IPS-18c (cell line): ENCODE results near the gene CNOT1.
"Not testable (repeated sequence)": the region's sequence is repeated elsewhere in the genome, so short reads cannot be mapped to it uniquely, and the experiment has no call there.

Experiments used
- H3K4me3 ChIP-seq: 2 replicates; pipeline ENCODE4 v1.7.0; 2013; ENCODE audit warnings: low read depth, mild to moderate bottlenecking, low read length, moderate library complexity; ENCODE audit not compliant: insufficient read depth
- H3K9me3 ChIP-seq: one replicate; pipeline ENCODE4 v1.6.1; 2013; ENCODE audit warnings: mild to moderate bottlenecking, low read length, moderate library complexity; ENCODE audit not compliant: control insufficient read depth, insufficient read depth

Gene CNOT1

GRCh38 chr16:58591083-58591482 is 38.5 kb downstream of the CNOT1 start:
- no peaks in the 10 kb centered on the region for H3K9me3 ChIP-seq
- no peak overlapping the region for H3K4me3 ChIP-seq

GRCh38 chr16:58589326-58589905 is 40.2 kb downstream of the CNOT1 start:
- Histone ChIP-seq H3K9me3 (no peaks in the 10 kb centered on the region), H3K4me3 (no peak overlapping the region)

DNA sequence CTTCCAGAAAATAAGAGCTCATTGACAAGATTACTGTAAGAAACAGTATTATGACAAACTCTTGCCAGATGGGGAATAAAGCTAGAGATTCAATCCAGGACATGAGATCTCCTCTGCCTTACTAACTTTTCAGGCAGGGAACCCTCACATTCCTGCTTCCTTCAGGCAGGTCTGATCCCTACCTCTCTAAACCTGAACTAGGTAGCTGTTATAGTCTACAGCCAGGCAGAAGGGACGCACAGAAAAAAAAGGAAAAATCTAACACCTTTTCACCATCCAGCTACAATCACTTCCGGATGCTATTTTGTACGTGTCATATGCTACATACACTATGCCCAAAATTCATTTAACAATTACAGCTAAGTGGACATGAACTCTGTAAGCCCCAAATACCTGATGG is 41.2 kb downstream of the CNOT1 start:
- no peak overlapping the region for H3K4me3 ChIP-seq
- H3K9me3 ChIP-seq = no peaks in the 10 kb centered on the region

DNA sequence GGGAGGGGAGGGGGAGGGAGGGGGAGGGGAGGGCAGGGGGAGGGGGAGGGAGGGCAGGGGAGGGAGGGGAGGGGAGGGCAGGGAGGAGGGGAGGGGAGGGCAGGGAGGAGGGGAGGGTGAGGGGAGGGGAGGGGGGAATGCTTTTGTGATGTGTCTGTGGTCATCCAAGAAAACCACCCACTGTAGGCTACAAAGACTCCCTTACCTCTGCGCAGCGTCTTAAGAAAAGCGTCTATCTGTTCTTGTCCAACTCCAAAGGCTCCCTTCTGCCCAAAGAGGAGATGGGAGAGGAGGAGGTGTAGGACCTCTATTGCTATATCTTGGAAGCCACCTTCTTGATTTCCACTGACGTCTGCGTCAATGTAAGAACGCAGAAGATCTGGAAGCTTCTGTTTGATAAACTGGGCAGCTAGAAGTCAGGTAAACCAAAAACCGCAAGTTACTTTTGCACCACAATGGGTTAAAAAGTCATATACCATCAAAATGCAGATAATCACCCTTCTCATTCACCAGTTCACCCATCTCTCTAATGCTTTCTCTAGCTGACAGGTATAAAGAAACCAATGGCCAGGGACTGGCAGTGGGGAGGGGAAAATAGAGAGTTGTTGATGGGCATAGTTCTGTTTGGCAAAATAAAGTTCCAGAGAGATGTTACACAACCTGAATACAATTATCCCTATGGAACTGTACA is 43.1 kb downstream of the CNOT1 start:
- H3K9me3 ChIP-seq = no peaks in the 10 kb centered on the region
- no peak overlapping the region for H3K4me3 ChIP-seq

- H3K4me3 ChIP-seq = no peak overlapping the region
- no peaks in the 10 kb centered on the region for H3K9me3 ChIP-seq
Observed at GRCh38 chr16:58584831-58585505, 44.7 kb downstream of the CNOT1 start.

DNA sequence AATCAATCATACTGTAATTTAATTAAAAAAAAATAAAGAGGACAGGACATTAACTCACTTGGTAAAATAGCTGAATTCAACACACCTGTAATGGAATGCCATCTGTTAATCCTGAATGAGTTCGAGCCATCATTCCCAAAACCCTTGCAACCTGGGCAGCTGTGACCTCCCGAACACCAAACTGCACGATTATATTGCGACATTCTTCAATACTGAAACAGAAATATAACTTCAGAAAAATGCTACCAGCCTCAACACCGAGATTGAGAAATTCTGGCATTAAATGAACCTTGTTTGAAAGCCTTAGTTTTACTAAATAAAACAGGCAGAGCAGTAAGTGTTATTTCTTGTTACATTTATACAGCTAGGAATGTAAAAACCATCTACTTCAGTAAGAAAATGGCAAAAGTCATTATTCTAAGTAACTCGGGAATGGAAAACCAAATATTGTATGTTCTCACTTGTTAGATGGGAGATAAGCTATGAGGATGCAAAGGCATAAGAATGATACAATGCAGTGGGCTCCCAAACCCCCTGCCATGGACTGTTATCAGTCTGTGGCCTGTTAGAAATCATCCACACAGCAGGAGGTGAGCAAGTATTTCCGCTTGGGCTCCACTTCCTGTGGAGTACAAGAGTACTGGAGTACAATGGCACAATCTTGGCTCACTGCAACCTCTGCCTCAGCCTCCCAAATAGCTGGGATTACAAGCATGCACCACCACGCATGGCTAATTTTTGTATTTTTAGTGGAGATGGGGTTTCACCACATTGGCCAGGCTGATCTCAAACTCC is 46.5 kb downstream of the CNOT1 start:
- no peaks in the 10 kb centered on the region for H3K9me3 ChIP-seq

DNA sequence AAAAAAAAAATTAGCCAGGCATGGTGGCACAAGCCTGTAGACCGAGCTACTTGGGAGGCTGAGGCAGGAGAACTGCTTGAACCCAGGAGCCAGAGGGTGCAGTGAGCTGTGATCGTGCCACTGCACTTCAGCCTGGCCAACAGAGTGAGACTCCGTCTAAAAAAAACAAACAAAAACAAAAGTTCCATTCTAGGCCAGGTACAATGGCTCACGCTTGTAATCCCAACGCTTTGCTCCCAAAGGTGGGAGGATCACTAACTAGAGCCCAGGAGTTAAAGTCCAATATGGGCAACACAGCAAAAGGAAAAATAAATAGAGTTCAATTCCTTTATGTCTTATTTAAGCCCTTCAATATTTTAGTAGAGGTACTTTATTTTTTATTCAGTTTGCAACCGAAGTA is 47.5 kb downstream of the CNOT1 start:
- no peaks in the 10 kb centered on the region for H3K9me3 ChIP-seq

More for the DNA sequence above, 46.5 kb downstream of the CNOT1 start:
- H3K4me3 ChIP-seq = no peak overlapping the region

DNA sequence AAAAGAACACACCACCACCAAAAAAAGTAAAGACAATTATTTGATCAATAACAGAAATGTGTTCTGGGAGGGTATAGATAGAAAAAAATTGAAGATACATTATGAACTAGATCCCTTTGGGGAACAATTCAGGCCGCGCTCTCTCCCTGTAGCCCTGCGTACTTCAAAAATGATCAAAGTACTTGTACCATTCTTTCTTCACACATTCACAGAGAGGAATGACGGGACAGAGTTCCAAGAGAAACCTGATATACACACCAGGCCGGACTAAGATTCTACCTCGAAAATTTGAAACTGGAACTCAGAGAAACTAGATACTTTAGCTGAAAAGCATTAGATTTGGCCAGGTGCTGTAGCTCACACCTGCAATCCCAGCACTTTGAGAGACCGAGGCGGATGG is 50.0 kb downstream of the CNOT1 start:
- Histone ChIP-seq H3K4me3 (no peak overlapping the region), H3K9me3 (no peaks in the 10 kb centered on the region)

More for the DNA sequence above, 47.5 kb downstream of the CNOT1 start:
- no peak overlapping the region for H3K4me3 ChIP-seq

DNA sequence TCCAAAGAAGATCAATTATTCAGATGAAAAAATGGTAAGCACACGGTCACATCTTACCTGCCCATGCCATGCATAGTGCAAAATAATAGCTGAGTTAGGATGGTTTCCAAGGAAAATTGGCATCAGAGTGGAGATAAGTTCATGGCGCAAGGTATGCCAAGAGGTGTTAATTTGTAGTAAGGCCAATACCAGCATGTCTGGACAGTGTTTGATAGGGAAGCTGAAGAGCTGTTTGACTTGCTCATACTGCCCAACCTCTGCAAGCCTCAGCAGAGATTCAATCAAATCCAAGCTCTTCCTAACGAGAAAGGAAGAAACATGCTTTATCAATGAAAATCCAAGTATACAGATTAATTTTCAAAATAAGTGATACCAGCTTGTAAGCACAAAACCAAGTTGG is 51.0 kb downstream of the CNOT1 start:
- H3K9me3 ChIP-seq = no peaks in the 10 kb centered on the region

GRCh38 chr16:58577141-58577540 is 52.5 kb downstream of the CNOT1 start:
- Histone ChIP-seq H3K9me3 (no peaks in the 10 kb centered on the region), H3K4me3 (no peak overlapping the region)

More for the DNA sequence above, 51.0 kb downstream of the CNOT1 start:
- H3K4me3 ChIP-seq = no peak overlapping the region

GRCh38 chr16:58574895-58575294 is 54.7 kb downstream of the CNOT1 start:
- no peak overlapping the region for H3K4me3 ChIP-seq
- no peaks in the 10 kb centered on the region for H3K9me3 ChIP-seq

DNA sequence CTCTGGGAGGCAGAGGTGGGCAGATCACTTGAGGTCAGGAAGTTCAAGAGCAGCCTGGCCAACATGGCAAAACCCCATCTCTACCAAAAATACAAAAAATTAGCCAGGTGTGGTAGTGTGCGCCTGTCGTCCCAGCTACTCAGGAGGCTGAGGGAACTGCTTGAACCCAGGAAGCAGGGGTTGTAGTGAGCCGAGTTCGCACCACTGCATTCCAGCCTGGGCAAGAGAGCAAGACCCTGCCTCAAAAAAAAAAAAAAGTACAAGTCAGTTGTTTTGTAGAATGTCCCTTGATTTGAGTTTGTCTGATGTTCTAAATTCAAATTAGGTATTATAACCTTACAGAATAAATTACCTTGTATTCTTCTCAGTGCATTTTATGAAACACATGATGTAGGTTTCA is 63.9 kb downstream of the CNOT1 start:
- not testable (repeated sequence) for H3K4me3 ChIP-seq, H3K9me3 ChIP-seq

DNA sequence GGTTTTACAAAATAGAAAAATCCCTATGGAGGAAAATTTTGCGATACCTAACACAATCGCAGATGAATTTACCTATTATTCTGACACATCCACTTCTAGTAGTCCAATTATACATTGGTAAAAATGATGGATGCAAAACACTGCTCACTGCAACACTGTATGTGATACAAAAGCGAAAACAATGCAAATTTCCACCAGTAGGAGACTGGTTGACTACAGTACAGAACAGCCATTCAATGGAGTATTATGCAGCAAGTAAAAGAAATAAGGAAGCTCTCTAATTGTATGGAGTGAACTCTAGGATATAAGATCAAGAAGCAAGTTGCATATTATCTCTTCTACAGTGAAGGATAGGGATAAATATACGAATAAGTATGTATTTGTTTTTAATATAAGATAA is 65.9 kb downstream of the CNOT1 start:
- no peak overlapping the region for H3K4me3 ChIP-seq
- no peaks in the 10 kb centered on the region for H3K9me3 ChIP-seq

DNA sequence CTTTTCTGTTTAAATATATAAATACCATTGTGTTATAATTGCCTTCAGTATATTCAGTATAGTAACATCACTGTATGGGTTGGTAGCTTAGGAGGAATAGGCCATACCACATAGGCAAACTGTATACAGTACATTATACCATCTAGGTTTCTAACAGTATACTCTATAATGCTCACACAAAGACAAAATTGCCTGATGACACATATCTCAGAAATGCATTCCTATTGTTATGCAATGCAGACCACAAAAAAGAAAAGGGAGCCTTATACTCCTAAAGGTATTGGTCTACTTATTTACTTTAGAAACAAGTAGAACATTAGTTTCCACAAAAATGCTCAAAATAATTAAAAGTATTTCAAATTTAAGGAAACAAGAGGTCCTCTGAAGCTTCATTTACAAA is 66.4 kb downstream of the CNOT1 start:
- no peak overlapping the region for H3K4me3 ChIP-seq

DNA sequence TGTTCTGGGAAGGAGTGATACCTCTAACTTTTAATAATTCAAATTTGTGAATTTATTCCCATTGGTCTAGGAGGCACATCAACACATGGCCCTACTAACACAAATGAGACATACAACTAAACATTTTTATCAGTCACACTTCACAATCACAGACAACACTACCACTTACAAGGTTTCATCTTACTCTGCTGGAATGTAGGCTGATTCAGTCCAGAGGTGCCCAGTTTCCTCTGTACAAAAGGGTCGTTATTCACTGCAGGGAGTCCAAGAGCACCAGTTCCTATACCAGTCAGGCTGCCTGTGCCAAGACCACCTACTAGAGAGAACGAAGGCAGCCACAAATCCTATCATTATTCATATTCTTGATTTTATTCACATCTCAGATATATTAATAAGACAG is 72.9 kb downstream of the CNOT1 start:
- no peaks in the 10 kb centered on the region for H3K9me3 ChIP-seq
- H3K4me3 ChIP-seq = no peak overlapping the region

More for the DNA sequence above, 66.4 kb downstream of the CNOT1 start:
- H3K9me3 ChIP-seq = no peaks in the 10 kb centered on the region

DNA sequence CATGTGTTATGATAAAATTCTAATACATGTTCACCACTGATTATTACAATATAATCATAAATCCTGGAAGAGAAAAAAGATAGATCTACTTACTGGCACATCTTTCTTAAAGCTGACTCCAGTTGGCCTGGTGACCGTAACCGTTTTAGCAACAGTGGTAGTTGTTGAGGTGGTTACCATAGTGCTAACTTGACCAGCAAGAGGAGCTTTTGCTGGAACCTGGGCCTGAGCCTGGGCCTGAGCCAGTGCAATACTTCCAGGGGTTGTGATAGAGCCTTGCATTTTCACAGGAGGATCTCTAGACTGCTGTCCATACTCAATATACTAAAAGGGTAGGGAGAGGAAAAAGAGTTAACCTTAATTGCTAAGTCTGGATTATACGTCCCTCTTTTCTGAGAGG is 78.1 kb downstream of the CNOT1 start:
- no peaks in the 10 kb centered on the region for H3K9me3 ChIP-seq
- no peak overlapping the region for H3K4me3 ChIP-seq

DNA sequence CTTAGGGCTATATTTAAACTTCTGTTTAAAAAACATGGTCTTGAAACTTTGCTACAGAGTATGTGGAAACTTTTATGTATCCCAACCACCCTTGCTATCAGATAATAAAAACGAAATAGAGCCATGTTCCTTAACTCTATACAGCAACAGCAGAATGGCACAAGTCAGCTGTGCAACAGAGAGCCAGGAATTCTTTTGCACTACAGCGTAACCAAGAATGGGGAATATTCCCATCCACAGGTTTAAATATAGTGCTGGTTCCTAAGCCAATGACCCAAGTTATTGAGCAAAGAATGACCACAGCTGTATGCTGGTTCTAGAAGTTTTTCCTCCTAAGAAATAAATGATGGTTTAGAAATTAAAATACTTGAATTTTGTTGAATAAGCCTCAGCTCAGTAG is 81.2 kb downstream of the CNOT1 start:
- Histone ChIP-seq H3K4me3 (no peak overlapping the region), H3K9me3 (no peaks in the 10 kb centered on the region)

GRCh38 chr16:58543685-58544084 is 85.9 kb downstream of the CNOT1 start:
- no peaks in the 10 kb centered on the region for H3K9me3 ChIP-seq
- no peak overlapping the region for H3K4me3 ChIP-seq
